GM21360 (cell line): Measurements from ENCODE around the gene DDC.

ENCODE experiments used
- ATAC-seq: cut with Tn5 transposase; IDR thresholded peaks from one replicate; pipeline ENCODE4 v1.9.1; 2021; ENCODE audit warnings: mild to moderate bottlenecking, moderate library complexity; ENCODE audit not compliant: unreplicated experiment

The DDC gene

DNA sequence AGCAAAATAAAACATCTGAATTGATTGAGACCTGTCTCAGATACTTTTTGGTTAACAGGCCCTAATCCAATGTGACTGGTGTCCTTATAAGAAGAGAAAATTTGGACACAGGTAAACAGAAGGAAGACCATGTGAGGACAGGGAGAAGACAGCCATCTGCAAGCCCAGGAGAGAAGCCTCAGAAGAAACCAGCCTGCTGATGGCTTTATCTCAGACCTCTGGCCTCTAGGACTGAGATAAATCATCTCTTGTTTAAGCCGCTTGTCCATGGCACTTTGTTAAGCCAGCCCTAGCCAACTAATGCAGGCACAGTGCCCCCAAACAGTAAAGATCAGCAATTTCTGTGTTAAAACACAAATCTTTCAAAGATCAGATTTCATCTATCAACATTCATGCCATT lies 73.3 kb downstream of the DDC start:
- no peak for ATAC-seq

DNA sequence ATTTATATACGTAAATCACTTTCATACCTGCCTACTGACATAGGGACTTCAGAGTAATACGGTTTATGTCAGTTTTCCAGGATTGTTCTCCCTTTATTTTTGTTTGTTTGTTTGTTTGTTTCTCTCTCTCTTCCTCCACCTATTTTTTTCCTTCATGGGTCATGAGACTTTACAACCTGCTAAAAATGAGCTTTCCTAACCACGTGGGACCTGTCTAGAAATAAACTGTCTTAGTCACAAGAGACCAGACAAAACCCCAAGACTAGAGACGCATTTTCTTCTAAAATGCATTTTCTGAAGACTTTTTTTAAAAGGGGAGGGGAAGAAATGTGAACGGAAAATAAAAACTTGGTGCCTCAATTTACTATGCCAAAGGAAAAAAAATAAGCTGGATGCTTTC lies 74.0 kb downstream of the DDC start:
- no peak for ATAC-seq

DNA sequence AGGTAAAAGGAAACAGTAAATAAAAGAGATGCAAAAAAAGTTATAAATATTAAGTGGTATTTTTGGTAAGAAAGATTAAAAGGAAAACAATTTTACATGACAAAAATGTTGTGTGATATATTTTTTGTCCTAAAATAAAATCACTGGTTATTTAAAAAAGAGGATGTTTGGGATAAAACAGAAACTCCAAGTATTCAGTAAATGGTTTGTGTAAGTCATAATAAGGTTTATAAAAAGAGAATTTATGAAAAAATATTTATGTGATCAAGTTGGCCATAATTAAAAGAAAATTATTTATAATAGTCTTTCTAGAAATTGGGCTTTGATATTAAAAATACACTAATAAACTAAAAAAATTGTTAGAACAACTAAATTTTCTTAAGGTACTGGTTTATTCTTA lies 76.8 kb downstream of the DDC start:
- no peak for ATAC-seq

DNA sequence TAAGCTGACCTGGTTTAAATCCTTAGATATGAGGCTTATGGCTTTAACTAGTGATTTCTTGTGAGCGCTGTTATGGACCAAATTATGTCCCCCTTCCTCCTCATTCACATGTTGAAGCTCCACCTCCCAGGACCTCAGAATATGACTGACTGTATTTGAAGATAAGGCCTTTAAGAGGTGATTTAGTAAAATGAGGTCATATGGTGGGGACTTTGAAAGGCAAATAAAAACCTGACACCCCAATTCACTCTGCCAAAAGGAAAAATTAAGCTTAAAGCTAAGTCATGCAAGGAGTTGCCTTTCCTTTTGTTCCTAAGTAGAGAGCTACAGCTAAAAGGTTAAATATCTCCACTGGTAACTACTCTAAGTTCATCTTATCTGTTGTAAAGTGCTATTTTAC lies 78.7 kb downstream of the DDC start:
- ATAC-seq = no peak

DNA sequence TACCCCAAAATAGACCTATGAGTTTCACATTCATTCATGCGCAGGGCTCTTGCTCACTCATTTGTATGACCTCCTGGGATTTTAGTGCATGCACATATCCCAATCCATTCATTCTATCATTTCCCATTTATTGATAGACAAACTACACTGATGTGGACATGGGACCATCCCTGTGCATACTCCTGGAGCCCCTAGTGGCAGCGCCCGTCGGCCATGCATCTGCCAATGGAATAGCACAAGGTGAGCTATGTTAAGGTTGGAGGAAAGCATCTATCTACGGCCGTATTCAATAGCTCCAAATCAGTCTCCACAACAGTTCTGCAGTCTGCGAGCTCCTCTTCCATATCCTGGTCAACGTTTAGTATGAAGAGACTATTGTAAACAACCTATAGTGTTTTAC lies 83.3 kb downstream of the DDC start:
- ATAC-seq = no peak

DNA sequence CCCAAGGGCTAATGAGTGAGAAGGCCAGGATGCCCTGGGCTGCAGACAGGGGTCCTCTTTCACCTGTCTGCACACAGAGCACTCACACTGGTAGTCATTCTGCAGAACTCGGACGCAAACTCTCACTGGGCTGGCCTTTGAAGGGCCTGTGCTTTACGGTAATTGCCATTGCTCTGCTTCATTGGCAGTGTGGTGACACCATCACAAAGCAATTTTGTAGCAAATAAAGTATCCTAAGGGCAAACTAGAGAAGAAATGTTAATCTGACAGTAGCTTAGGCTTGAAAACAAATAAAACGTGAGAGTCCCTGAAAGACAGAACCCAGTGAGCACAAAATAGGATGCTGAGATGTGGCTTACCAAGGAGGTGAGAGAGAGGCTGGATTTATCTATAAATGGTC lies 84.4 kb downstream of the DDC start:
- no peak for ATAC-seq

DNA sequence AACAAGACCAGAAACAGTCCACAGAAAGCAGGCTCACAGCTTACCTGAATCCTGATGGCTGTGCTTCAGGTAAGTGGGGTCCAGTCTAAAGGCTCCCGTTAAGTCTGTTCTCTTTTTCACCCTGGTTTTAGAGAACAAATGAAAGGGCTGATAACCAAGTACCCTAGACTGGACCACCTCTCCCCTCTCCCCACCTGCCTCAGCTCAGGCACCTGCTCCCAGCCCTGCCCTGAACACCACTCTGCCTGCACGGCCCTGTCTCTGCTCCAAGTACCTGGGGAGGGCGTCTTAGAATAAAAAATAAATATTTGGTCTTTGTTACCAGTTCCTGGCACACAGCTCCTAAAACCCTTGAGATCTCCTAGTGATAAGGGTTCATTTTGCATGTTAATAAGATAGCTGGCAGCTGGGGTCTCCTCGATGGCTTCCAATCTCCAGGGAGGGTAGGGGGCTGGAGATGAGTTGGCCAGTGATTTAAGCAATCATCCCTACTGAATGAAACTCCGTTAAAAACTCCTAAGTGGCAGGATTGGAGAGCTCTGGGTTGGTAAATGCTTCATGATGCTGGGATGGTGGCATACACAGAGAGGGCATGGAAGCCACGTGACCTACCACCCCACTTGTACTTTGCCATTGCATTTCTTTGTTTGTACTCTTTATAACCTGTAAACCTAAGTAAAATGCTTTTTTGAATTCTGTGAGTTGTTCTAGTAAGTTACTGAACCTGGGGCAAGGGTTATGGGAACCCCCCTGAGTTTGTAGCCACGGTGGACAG lies 85.3 kb downstream of the DDC start:
- no peak for ATAC-seq

DNA sequence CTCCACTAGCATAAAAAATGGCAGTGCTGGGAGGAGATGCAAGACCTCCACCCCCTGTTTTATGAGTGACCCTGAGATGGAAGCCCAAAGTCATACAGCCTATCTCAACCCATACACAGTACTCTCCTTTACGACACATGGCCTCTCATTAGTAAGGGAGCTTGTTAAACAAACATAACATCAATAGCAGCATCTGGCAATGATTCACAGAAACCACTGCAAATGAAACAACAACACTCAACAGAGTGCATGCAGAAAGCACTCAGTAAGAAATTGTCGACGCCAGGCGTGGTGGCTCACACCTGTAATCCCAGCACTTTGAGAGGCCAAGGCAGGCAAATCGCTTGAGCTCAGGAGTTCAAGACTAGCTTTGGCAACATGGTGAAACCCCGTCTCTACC lies 87.6 kb downstream of the DDC start:
- no peak for ATAC-seq

DNA sequence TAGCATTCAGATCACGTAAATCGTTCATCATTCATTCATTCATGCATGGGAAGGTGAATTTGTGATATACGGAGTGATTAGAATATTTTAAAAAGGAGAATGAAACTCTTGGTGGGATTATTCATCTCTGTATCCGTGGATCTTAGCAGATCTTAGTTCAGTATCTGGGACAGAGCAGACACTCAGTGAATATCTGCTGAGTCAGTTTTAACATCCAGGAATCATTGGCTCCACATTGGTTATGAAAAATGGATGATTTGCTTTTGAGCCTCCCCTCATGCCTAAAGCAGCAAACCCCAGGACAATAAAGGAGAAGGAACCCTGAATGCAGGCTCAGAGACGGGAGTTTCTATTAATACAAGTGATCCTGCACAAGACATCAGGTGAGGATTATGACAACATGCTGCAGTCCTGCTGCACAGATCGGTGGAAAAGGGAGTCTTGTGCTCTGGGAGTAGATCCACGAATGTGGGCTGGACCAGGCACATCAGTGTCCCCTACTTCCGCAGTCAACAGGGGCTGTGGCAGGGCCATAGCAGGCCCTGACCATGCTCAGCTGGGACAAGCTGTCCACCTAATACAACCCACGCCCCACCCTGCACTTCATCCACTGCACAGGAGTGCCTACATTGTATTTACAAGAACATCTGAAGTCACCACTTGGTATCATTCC lies 88.1 kb downstream of the DDC start:
- ATAC-seq = no peak

DNA sequence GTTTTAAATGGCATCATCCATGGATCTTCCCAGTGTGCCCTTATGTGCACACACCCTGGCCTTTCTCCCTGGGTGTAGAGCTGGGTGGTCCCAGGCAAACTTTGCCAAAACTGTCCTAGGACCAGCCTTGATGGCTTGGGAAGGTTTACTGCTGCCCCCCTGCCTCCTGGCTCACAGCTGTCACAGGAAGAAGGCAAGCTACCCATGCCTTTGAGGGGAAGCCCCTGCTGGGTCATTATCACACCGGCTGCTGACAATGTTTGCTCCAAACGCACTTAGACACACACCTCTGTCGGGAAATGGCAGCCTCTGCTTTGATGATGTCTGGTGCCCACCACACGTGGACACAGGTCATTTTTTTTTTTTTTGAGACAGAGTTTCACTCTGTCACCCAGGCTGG lies 89.9 kb downstream of the DDC start:
- ATAC-seq = peak; percentile 46

DNA sequence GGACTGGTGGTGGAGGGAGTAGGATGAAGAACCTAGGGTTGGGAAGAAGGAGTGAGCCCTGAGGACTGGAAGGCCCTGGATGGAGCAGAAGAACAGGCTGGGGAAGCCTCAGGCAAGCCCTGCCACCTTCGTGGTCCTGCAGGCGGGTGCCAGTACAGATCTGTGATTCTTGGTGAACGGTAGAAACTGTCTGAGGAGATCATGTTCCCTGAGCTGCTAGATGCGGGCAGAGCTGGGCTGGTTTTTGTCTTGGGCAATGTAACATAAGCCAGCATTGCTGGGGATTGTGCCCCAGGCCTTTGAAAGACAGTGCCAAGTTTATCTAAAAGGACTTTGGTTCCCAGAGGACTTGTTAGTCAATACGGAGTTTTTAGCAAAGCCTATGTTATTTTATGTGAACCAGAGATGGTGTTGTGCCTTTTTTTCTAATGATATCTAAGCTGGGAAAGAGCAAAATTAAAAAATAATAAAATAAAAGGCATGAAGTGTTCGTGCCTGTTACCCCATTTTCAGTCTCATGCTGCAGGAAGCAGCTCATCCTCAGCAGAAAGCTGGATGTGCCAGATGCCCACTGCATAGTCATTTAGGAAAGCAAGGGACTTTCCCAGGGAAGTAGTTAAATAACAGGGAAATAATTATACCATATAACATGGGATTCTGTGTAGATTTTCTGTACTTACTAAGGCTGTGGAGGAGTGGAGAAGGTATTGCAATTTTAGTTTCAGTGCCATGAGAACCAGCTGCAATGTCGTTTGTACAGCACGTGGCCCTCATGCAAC lies 90.6 kb downstream of the DDC start:
- ATAC-seq = no peak

DNA sequence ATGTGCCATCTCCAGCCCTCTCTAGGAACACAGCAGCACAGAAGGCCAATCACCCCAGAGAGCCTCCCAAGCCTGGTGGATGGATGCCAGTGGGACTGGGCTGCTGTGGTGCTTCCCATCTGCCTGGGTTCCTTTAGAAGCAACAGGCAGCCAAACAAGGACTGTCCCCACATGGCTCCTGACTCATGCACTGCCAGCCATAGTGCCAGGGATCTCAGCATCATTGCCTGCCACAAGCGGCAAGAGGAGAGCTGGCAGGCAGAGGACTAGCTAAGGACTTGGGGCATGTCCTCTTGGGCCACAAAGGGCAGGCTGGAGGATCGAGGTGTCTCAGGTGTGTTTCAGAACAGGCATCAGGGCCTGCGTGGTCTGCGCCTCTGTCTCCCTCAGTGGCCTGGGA lies 91.7 kb downstream of the DDC start:
- ATAC-seq = no peak

DNA sequence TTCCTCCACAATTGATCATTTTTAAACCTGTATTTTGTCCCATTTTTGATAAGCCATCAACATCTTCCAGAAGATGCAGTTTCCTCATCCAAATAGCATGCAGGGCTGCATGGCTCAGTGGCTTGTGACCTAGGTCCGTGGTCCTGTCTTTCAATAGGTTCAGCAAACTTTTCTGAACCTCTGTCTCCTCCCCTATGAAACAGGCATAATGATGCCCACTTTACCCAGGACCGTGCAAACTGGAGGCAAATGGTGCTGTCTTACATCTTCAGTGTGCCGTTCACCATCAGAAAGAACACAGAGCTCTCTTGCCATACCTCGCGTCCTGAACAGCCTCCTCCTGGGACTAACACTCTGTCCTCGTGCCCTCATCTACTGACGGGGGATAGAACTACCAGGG lies 92.8 kb downstream of the DDC start:
- ATAC-seq = no peak

DNA sequence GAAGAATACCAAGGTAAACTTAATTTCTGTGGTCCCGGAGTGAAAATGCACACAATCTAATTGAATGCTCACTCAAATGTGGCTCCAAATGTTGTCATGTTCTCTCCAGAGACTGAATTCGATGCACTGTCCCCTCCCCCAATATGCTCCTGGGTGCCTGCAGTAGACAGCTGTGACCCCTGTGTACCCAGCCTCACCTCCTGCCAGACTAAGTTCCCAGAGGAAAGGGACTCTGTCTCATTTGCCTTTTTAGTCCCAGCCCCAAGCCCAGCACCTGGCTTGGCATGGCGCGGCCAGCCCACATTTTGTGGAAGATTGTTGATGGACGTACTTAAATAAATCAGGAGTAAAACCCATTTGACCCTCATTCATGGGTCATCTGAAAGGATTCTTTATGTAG lies 93.2 kb downstream of the DDC start:
- no peak for ATAC-seq

DNA sequence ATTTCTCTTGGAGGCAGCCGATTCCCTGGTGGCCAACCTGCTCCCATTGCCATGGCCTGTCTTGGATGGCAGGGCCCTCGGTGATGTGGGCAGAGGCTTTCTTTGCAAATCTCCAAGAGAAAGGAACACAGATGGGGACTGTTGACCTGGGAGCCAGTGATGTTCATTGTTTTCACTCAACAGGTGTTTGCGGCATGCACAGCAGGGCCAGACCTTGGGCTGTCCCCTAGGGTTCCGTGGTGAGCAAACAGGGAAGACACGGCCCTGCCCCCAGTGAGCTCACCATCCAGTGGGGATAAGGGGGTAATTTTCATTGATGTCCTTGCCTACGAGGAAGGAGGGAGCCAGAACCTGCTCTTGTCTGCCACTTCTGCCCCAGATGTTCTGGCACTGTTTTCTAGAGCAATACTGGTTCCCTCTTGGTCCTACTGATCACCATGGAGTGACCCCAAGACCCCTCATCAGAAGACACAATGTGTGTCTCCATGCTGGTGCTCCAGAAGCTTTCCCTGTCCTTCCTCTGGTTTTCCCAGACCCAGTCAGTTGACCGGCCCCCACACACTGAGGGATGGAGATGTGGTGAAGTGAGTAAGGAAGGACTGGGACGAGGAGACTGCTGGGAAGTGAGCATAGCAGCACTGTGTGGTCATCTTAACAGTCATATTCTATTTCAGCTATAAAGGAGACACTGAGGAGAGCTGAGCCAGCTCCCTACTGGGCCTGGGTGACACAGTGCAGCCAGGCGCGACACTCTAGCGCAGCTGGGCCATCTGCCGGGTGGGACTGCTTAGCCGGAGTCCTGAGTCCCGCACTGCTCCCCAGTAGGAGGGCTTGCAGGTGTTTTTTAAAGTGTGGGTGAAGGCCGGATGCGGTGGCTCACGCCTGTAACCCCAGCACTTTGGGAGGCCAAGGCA lies 94.7 kb downstream of the DDC start:
- ATAC-seq = no peak

DNA sequence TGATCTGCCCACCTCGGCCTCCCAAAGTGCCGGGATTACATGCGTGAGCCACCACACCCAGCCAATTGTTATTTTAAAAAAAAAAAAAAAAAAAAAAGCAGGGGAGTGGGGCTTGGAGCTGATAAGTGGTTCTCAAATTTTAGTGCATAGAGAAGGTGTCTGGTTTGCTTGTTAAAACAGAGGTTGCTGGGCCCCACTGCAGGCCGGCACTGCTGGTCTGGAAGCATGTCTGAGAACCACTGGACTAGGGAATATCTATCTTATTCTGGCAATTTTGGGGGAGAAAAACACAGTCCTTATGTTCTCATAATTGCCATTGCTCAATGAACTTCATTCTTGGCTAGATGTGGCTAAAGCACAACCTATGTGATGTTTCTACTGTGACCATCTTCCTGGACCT lies 96.0 kb downstream of the DDC start:
- no peak for ATAC-seq

DNA sequence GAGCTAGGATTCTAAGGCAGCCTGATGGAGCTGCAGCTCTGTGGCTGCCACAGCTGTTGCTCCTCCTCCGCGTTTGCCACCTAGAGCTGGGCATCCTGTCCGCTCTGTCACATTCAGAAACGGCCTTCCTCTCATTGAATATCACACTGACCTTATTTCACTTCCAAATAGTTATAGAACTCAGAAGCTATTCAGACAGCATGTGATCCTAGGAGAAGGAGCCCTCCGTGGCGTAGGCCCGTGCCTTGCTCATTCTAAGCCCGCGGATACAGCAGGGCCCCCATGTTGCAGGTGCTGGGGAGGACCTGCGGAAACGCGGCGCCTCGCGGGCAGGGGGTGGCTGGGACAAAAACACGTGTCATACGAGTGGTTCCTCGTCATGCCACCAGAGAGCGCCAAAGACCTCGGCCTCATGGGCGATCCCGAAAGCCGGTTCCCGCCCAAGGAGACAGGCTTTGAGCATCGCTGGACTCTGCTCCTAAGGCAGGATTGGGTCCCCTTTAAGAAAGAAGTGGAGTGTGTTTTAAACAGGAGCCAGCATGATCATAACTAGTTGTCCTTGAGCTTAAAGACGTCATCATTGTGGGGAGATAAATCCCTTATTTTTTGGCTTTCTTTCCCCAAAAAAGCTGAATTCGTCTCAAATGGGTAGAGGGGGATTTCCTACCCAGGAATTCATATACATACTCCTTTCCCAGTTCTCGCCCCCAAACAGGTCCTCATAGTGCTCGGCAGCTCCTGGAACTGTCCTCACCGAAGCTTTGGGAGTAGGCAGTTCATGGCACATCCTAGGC lies 97.2 kb downstream of the DDC start:
- peak; percentile 82 for ATAC-seq

DNA sequence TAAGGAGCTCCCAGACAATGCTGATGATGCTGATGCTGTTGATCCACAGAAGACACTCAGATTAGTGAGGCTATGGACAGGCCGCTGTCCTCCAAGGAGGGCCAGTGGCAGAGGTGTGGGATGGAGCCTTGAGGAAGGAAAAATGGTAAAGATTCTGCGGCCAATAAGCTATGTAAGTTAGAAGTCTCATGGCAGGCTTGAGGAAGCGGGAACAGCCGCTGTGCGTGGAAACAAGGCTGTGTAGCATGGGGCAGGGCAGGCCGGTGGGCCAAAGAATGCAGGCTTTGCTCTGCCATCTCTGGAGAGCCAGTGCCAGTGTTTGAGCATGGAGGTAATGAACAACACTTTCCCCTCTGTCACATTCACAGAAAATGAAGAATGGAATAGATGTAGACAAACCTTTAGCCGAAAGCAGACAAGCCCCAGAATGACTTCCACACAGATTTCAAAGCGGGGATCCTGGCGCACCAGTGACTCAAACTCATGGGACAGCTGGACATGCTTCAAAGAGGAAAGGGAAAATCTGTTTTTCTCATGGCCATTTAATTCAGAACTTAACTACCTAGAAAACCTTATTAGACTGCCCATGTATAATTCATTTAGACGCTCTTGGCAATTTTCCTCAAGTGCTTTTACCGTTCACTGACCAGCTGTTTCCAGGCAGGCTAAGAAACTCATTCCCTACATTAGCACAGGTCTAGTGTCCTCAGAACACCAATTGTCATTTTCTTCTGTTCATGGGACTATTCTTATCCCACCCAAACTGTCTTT lies 98.2 kb downstream of the DDC start:
- no peak for ATAC-seq

DNA sequence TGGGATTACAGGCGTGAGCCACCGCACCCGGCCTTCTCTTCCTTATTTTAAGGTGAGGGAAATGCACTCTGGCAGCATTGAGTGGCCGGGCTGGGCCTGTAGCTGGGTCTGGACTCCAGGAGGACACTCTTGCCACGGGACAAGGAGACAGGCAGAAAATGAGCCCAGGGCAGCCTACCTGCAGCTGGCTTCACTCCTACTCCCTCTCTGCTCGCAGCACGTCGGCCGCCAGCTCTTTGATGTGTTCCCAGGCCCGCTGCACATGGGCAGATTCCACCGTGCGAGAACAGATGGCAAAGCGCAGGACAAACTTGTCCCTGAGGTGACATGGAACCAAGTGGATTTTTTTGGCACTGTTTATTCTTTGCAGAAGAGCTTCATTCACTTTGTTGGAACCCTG lies 102.2 kb downstream of the DDC start:
- no peak for ATAC-seq
